CD4-positive, alpha-beta memory T cell (primary cell): ENCODE results near the gene HDAC4. TPM values are rescaled to one million over a fixed set of nuclear protein-coding genes. Genes with fewer than 3 reads are reported as not detected.
"Not testable (repeated sequence)": the region's sequence is repeated elsewhere in the genome, so short reads cannot be mapped to it uniquely, and the experiment has no call there.

Experiments
- CTCF ChIA-PET: fragments of 350-600 bp; sonication (Branson Sonifier 250); formaldehyde crosslinking; loops from one replicate; lab custom pipeline; 2021; ENCODE audit warnings: inconsistent platforms; ENCODE audit not compliant: partially characterized antibody; lab: Charles Lee
- POLR2A ChIA-PET: fragments of 350-600 bp; sonication (Branson Sonifier 250); formaldehyde crosslinking; loops from one replicate; lab custom pipeline; 2021; ENCODE audit not compliant: partially characterized antibody; lab: Charles Lee
- DNase-seq, 5 donors: peaks; one replicate each; pipeline versions ENCODE4 v3.0.0 to v3.0.0-alpha.2; 2020 to 2022; ENCODE audit warnings: mixed read lengths in 1 of 5
- H3K27ac ChIP-seq: one replicate; pipeline ENCODE4 v1.7.0; 2013; ENCODE audit warnings: low read depth, low read length
- H3K27me3 ChIP-seq: 2 replicates; pipeline ENCODE4 v1.7.0; 2013; ENCODE audit warnings: mild to moderate bottlenecking, low read length, moderate library complexity; ENCODE audit not compliant: insufficient read depth
- H3K36me3 ChIP-seq: 2 replicates; pipeline ENCODE4 v1.7.0; 2013; ENCODE audit warnings: mild to moderate bottlenecking, low read length, moderate library complexity; ENCODE audit not compliant: insufficient read depth
- H3K4me1 ChIP-seq: 2 replicates; pipeline ENCODE4 v1.7.0; 2013; ENCODE audit warnings: mild to moderate bottlenecking, low read length, moderate library complexity; ENCODE audit not compliant: insufficient read depth
- H3K4me3 ChIP-seq, 2 donors: one replicate each; pipeline ENCODE4 v1.7.0; 2013; ENCODE audit warnings: low read length in 2 of 2, mild to moderate bottlenecking in 1 of 2
- H3K9me3 ChIP-seq, 2 donors: one replicate each; pipeline ENCODE4 v1.7.0; 2013; ENCODE audit warnings: low read length in 2 of 2, control low read depth in 1 of 2; ENCODE audit not compliant: control insufficient read depth in 1 of 2
- H3K27ac Mint-ChIP-seq, 7 donors: one replicate each; pipeline ENCODE4 v1.8.0; 2020 to 2021; ENCODE audit warnings: mixed read lengths in 7 of 7, mild to moderate bottlenecking in 6 of 7, inconsistent platforms in 3 of 7, moderate library complexity in 3 of 7
- H3K27me3 Mint-ChIP-seq, 2 donors: one replicate each; pipeline ENCODE4 v1.8.0; 2020 to 2021; ENCODE audit warnings: mixed read lengths in 2 of 2
- H3K36me3 Mint-ChIP-seq, 2 donors: one replicate each; pipeline ENCODE4 v1.8.0; 2020 to 2021; ENCODE audit warnings: mixed read lengths in 2 of 2, inconsistent platforms in 1 of 2, mild to moderate bottlenecking in 1 of 2
- H3K4me1 Mint-ChIP-seq, 4 donors: one replicate each; pipeline ENCODE4 v1.8.0; 2020 to 2021; ENCODE audit warnings: mixed read lengths in 4 of 4, mild to moderate bottlenecking in 1 of 4
- H3K4me3 Mint-ChIP-seq, 8 donors: one replicate each; pipeline ENCODE4 v1.8.0; 2020 to 2021; ENCODE audit warnings: mixed read lengths in 8 of 8, mild to moderate bottlenecking in 7 of 8, moderate library complexity in 6 of 8, inconsistent platforms in 3 of 8
- H3K9me3 Mint-ChIP-seq, 8 donors: one replicate each; pipeline ENCODE4 v1.8.0; 2020 to 2021; ENCODE audit warnings: mixed read lengths in 8 of 8, mild to moderate bottlenecking in 5 of 8, inconsistent platforms in 3 of 8, moderate library complexity in 1 of 8
- intact Hi-C: fragments of 100-400 bp; cut with micrococcal nuclease; formaldehyde crosslinking; loops from one replicate; pipeline ENCODE4 v1.15.1; 2023
- polyA plus RNA-seq, 2 donors: library from polyadenylated mRNA; unstranded; fragments of 300-500 nt; fragmentation: Illumina TruSeq; gene quantifications; one replicate each; pipeline ENCODE4 v1.2.3, GENCODE V29; 2021
- total RNA-seq, 2 experiments: library from RNA; stranded (reverse); gene quantifications; one replicate each; pipeline ENCODE4 v1.2.3, GENCODE V29; 2021

Gene HDAC4
- total and polyA plus RNA-seq, 4 experiments from 2014 or later, result 1.4 to 59.7 (median 30.4) TPM

- Histone ChIP-seq H3K9me3 (no peaks in the 10 kb centered on the region), H3K27me3 (no peaks in the 10 kb centered on the region), H3K4me3 (peak overlapping the region; percentile 38 to 51), H3K36me3 (no peaks in the 10 kb centered on the region), H3K4me1 (peaks cover 64% of the 10 kb centered on the region), H3K27ac (no peak overlapping the region)
- H3K27me3 Mint-ChIP-seq, result no peaks in the 10 kb centered on the region
- CTCF ChIA-PET, result interaction anchor here (1.5 to 4.6 kb wide), 3 partner anchors 10 to 18 kb away, joined by 6 to 24 read pairs (median 8); no protein-coding TSS in a partner anchor
- peaks cover 0 to 2% of the 10 kb centered on the region in 2 donors for H3K36me3 Mint-ChIP-seq
- POLR2A ChIA-PET, result interaction anchor here (0.5 to 6.0 kb wide), 10 partner anchors 10 to 1012 kb away, joined by 3 to 55 read pairs (median 4); partner anchors contain the start of gene HDAC4
- H3K4me3 Mint-ChIP-seq, result peak overlapping the region; percentile 78 to 92 (median 82)
- intact Hi-C loops, result loop anchor here (1.0 to 5.0 kb wide), 3 partner anchors 10 to 42 kb away; no protein-coding TSS in a partner anchor
- no peaks in the 10 kb centered on the region for H3K9me3 Mint-ChIP-seq
- peak in 4 of 5 donors; percentile 22 to 56 (median 31) for DNase-seq
- H3K4me1 Mint-ChIP-seq, result peaks cover 45 to 58% (median 51%) of the 10 kb centered on the region in 4 donors
- peak overlapping the region; percentile 59 to 93 (median 87) for H3K27ac Mint-ChIP-seq
Measured at GRCh38 chr2:239285071-239285931, 115.5 kb downstream of the HDAC4 start.

GRCh38 chr2:239283961-239284795 is 116.6 kb downstream of the HDAC4 start:
- Mint-ChIP-seq H3K36me3 (no peaks in the 10 kb centered on the region), H3K27ac (peak overlapping the region in 2 of 7 donors; percentile 29 to 86), H3K27me3 (no peaks in the 10 kb centered on the region), H3K4me3 (peak overlapping the region in 5 of 8 donors; percentile 78 to 92 (median 81)), H3K9me3 (no peaks in the 10 kb centered on the region), H3K4me1 (peaks cover 37 to 50% (median 42%) of the 10 kb centered on the region in 4 donors)
- H3K36me3 ChIP-seq, result no peaks in the 10 kb centered on the region
- no peak overlapping the region for H3K4me3 ChIP-seq
- intact Hi-C loops, result no loop called here
- no peak for DNase-seq
- H3K9me3 ChIP-seq, result no peaks in the 10 kb centered on the region
- H3K27me3 ChIP-seq, result no peaks in the 10 kb centered on the region
- POLR2A ChIA-PET, result interaction anchor here (1.1 to 6.0 kb wide), 6 partner anchors 9 to 117 kb away, joined by 3 to 55 read pairs (median 6); partner anchors contain the start of gene HDAC4
- CTCF ChIA-PET, result no interaction called here
- H3K27ac ChIP-seq, result no peak overlapping the region
- peaks cover 53% of the 10 kb centered on the region for H3K4me1 ChIP-seq

GRCh38 chr2:239283288-239283945 is 117.4 kb downstream of the HDAC4 start:
- Histone ChIP-seq H3K36me3 (no peaks in the 10 kb centered on the region), H3K4me1 (peaks cover 46% of the 10 kb centered on the region), H3K9me3 (no peaks in the 10 kb centered on the region), H3K4me3 (no peak overlapping the region), H3K27me3 (no peaks in the 10 kb centered on the region), H3K27ac (no peak overlapping the region)
- Mint-ChIP-seq H3K4me3 (peak overlapping the region in 3 of 8 donors; percentile 1 to 63 (median 47)), H3K9me3 (no peaks in the 10 kb centered on the region), H3K4me1 (peaks cover 33 to 46% (median 39%) of the 10 kb centered on the region in 4 donors), H3K27ac (peak overlapping the region in 2 of 7 donors; percentile 23 to 39), H3K27me3 (no peaks in the 10 kb centered on the region), H3K36me3 (no peaks in the 10 kb centered on the region)
- POLR2A ChIA-PET, result interaction anchor here (0.6 to 1.9 kb wide), 4 partner anchors 8 to 166 kb away, joined by 3 to 6 read pairs (median 4); no protein-coding TSS in a partner anchor
- DNase-seq, result no peak
- CTCF ChIA-PET, result no interaction called here
- intact Hi-C loops, result no loop called here

- POLR2A ChIA-PET, result interaction anchor here (1.1 to 1.9 kb wide), 3 partner anchors 8 to 15 kb away, joined by 3 to 6 read pairs (median 6); no protein-coding TSS in a partner anchor
Measured at GRCh38 chr2:239282448-239283287, 118.2 kb downstream of the HDAC4 start.

GRCh38 chr2:239280296-239281017 is 120.4 kb downstream of the HDAC4 start:
- H3K9me3 Mint-ChIP-seq, DNase-seq, H3K4me3 Mint-ChIP-seq, H3K27ac ChIP-seq, H3K4me3 ChIP-seq, H3K27me3 Mint-ChIP-seq, intact Hi-C loops, H3K36me3 ChIP-seq, H3K27me3 ChIP-seq, CTCF ChIA-PET, H3K36me3 Mint-ChIP-seq, H3K9me3 ChIP-seq: not testable (repeated sequence)
- POLR2A ChIA-PET, result interaction anchor here (1.9 kb wide), 1 partner anchor 8 kb away, joined by 6 read pairs; no protein-coding TSS in a partner anchor
- peaks cover 25% of the 10 kb centered on the region for H3K4me1 ChIP-seq
- Mint-ChIP-seq H3K4me1 (peaks cover 13 to 32% (median 18%) of the 10 kb centered on the region in 4 donors), H3K27ac (peak overlapping the region in 1 of 7 donors; percentile 29)

More at GRCh38 chr2:239282448-239283287, 118.2 kb downstream of the HDAC4 start:
- Histone ChIP-seq H3K36me3 (no peaks in the 10 kb centered on the region), H3K27me3 (no peaks in the 10 kb centered on the region), H3K27ac (no peak overlapping the region), H3K4me3 (no peak overlapping the region), H3K4me1 (peaks cover 38% of the 10 kb centered on the region), H3K9me3 (no peaks in the 10 kb centered on the region)
- Mint-ChIP-seq H3K36me3 (no peaks in the 10 kb centered on the region), H3K27ac (no peak overlapping the region), H3K4me3 (no peak overlapping the region), H3K27me3 (no peaks in the 10 kb centered on the region), H3K4me1 (peaks cover 29 to 41% (median 34%) of the 10 kb centered on the region in 4 donors), H3K9me3 (no peaks in the 10 kb centered on the region)
- DNase-seq, result no peak
- intact Hi-C loops, result no loop called here
- CTCF ChIA-PET, result no interaction called here
